HG02852 (cell line): ENCODE data around the gene PUM2.
"Not testable (repeated sequence)": the region's sequence is repeated elsewhere in the genome, so short reads cannot be mapped to it uniquely, and the experiment has no call there.

Experiments
- ATAC-seq: cut with Tn5 transposase; IDR thresholded peaks from one replicate; pipeline ENCODE4 v1.9.1; 2021; ENCODE audit warnings: mild to moderate bottlenecking, moderate library complexity; ENCODE audit not compliant: unreplicated experiment

Gene PUM2, protein sequence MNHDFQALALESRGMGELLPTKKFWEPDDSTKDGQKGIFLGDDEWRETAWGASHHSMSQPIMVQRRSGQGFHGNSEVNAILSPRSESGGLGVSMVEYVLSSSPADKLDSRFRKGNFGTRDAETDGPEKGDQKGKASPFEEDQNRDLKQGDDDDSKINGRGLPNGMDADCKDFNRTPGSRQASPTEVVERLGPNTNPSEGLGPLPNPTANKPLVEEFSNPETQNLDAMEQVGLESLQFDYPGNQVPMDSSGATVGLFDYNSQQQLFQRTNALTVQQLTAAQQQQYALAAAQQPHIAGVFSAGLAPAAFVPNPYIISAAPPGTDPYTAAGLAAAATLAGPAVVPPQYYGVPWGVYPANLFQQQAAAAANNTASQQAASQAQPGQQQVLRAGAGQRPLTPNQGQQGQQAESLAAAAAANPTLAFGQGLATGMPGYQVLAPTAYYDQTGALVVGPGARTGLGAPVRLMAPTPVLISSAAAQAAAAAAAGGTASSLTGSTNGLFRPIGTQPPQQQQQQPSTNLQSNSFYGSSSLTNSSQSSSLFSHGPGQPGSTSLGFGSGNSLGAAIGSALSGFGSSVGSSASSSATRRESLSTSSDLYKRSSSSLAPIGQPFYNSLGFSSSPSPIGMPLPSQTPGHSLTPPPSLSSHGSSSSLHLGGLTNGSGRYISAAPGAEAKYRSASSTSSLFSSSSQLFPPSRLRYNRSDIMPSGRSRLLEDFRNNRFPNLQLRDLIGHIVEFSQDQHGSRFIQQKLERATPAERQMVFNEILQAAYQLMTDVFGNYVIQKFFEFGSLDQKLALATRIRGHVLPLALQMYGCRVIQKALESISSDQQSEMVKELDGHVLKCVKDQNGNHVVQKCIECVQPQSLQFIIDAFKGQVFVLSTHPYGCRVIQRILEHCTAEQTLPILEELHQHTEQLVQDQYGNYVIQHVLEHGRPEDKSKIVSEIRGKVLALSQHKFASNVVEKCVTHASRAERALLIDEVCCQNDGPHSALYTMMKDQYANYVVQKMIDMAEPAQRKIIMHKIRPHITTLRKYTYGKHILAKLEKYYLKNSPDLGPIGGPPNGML

DNA sequence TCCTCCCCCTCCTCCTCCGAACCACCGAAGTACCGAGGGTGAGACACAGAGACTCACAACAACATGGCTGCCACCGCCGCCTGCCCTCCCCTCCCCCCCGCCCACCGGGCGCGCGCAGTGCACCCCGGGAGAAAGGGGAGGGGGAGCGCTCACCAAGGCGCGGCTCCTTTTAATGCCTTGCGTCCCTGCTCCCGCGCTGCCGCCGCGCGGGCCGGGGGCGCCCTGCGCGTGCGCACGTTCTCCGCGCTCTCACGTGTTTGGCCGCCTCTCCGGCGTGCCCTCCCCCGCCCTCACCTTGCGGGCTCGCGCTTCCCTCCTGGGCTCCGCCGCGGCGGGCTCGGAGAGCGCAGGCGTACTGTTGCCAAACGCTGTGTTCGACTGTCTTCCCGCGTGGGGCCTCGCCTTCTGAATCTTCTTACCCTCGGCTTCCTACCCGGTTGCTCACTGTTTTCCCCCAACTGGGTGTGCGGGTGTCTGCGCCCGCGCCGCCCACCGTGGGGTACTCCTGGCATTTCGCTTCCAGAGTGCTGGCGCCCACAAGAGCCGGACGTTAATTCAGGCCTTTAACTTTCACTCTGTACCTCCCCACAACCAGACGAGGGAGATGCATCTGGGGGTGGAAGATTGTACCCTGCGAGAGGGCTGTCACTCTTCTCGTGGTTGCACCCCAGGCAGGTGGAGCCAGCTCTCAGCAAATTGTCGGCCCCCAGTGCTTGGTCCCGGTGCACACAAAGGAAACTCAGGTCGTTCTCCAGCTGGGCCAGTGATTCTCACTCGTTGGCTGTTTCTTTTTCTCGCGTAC, at the start of gene PUM2:
TSS of gene PUM2 (minus strand) at position 92 of the 802 bp plus-strand sequence. CDS start 23,484 bp downstream, outside the sequence.
- peak; percentile 79 for ATAC-seq

DNA sequence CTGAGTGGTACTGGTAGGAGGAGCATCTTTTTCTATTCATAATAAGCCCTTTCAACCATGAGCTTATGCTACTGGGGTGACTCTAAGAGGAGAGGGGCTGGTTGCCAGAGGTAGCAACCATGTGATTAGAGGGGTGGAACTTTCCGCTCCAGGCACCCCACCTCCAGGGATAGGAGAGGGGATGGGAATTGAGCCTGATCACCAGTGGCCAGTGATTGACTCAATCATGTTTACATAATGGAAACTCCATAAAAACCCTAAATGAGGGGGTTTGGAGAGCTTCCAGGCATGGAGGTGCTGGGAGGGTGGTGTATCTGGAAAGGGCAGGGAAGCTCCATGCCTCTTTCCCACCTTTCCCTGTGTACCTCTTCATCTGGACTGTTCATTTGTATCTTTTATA, 49.7 kb upstream of the PUM2 start:
- ATAC-seq, result no peak

DNA sequence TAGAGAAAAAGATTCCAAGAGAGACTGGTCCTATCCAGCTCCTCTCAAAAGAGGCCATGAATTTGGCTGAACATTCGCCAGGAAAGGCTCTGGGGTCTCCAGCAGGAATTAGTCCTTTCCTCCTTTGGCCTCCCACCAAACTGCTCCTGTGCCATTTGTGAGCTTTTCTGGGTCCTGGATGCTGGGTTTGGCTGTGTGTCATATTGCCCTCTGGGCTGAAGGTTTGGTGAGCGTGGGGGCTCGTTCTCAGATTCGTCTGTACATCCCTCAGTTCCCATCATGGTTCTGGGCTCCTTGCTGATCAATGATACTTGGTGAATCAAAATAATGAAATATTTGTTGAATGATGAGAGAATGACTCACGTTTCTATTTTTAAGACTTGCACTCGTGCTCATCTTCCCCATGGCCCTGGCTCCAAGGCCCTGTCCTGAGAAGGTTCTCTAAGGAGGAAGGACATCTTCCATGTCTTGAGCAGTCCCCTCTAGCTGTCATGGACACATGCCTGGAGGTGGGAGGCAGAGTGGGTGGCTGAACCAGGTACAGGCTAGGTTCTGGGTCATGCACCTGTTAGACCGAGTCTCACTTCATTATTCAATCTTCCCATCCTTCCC, 48.4 kb upstream of the PUM2 start:
- no peak for ATAC-seq

DNA sequence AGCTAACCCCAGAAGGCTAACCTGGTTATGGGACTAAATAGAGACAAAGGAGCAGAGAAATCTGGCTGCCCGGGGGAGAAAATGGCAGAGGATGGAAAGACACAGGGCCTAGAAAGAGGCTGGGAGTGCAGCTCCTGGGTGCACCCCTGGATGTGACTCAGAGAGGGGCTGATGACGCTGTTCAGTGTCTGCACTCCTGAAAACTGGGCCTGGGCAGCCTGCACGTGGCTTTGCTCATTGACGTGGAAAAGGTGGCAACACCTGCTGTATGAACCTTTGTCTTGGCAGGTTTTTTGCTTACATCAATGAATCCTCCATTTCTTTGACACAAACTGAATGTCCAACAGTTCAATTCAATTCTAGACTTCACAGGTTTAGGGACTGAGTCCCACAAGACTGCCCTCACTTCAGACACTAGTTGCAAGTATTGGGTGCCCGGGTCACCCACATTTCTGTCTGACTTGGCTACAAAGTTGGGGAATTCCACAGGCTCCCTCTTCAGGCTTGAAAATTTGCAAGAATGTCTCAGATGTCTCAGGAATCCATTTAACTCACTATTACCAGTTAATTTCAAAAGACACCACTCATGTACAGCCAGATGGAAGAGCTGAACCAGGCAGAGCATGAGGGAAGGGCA, 47.3 kb upstream of the PUM2 start:
- no peak for ATAC-seq

DNA sequence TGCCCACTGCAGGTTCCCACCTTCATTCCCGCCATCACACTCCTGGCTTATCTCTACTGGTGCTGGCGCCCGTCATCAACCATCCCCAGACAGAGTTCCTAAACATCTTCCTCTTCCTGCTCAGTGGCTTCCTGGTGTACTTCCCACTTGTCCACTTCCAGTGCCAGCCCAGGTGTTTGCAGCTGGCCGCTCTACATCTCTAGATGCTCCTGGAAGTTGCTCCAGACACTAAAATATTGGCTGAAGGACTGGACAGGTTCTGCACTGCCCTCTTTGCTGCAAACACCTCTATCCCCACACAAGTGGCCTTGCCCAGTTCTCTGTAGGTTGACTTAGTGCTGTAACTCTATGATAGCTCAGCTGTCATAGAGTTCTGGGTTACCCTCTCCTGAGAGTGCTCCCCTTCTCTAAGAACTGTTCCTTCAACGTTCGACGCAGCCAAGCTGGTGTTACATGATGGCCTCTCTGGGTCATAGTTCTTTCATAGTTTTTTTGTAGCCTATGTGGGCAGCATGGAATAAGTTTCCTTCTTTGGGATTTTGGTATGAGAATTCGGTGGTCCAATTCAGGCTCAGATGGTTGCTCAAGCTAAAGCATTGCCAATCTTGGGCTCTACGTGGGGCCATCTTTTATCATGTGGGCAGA, 45.8 kb upstream of the PUM2 start:
- ATAC-seq, result no peak

DNA sequence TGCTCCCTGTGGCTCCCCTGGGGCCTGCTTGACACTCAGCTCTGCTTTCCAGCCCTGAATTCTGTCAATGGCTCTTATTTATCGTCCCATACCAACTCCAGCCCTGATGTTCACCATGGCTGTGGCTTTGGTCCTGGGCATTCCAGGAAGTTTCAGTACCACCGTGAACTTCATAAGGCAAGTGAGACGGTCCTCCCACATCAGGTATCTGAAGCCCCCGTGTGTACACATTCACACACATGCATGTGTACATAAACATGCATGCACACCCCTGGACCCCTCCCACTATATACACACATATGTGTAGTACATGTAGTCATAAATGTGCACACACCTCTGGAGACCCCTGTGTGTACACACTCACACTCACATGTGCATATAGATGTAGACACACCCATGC, 43.3 kb upstream of the PUM2 start:
- no peak for ATAC-seq

DNA sequence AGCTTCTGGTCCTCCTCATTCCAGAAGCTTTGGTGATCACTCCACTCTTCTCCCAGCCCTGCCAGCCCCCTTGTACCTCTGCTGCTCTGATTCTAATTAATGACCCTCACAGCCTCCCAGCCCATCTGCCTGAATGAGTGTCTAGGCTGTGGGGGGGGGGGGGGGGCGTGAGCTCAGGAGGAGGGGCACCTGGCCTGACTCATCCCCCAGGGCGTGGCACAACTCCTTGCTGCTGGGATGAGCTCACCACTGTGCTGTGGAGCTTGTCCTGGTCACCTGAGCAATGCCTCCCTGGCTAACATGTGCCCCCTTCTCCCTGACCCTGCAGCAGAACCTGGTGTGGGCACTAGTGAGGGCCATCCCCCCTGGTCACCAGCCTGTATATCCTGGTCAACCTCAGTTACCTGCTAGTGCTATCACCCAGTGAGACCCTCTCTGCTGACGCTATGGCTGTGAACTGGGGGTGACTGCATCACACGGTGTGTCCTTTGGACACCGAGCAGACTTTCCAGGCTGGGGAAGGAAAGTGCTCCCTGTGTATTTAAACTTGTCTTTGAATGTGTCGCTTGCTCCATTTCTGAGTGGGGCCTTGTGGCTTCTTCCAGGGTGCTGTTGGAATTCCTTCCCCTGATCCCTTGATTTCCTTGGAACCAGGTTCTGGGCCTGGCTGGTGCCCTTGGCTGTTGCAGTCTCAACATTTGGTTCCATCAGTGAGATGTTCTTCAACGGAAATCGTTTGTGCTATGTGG, 41.5 kb upstream of the PUM2 start:
- ATAC-seq, result no peak

DNA sequence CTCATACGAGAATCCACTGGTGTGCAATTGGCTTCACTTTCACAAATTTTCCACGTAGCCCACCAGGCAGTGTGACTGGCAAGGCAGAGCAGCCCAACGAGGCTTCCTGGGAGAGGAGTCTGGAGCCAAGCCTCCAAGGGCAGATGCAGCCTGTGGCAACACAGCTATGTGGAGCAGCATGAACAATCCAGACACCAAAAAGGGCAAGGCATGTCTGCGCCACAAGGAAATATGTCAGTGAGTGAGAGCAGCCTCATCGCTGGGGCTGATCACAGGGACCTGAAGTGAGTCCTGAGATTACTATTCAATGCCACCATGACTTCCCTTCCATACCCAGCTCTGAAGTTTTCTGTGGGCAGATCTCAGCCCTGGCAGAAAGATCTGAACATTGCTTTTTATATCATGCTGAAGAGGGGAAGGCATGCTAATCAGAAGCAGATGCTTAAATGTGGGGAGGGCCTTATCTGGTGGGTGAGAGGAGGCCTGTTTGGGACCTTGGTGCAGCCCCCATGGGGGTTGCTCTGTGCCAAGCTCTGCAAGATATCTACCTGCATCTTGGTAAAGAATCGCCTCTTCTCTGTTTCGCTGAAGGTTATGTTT, 40.0 kb upstream of the PUM2 start:
- ATAC-seq, result no peak

DNA sequence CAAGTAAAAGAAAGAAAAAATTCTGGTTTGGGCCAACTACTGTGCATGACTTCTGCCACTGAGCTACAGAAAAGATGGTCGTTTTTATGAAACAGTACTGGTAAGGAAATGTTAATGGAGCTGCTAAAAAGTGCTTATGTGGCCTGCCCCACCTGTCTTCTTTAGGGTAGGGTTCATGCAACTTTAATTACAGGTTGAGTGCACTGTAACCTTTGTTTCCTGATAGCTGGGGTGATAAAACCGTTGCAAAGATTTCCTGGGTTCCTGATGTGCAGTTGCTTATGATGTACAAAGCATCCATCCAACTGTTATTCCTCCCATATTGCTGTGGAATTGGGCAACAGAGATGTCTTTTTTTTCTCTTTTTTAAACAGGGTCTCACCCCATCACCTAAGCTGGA, 34.3 kb upstream of the PUM2 start:
- ATAC-seq, result no peak

DNA sequence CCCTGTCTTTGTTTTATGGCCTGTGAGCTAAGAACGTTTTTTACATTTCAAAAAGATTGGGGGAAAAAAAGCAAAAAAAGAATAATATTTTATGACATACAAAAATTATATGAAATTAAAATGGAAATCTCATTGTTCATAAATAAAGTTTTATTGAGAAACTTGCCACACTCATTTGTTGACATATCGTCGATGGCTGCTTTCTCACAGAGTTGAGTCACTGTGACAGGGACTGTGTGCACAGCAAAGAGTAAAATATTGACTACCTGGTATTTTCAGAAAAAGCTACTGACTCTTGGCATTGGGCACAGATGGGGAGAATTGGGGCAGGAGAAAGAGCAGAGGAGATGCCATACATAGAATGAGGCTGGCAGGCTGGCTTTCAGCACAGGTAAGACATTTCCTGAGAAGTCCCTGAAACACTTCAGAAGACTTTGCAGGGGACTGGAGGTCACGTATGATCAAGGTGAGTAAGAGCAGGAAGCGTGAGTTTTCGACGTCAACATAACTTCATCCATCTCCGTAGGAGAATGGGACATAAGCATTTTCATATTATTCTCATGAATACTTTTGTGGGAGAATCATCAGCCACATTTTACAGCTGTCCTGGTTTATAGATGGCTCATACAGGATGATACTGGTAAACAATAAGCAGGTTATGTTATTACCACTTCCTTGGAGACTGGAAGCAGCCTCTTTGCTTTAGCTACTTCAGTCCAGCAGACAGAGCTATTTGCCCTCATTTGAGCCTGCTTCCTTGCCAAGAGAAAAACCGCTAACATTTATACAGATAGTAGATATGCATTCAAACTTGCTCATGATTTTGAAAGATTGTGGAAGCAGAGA, 32.5 kb upstream of the PUM2 start:
- no peak for ATAC-seq

DNA sequence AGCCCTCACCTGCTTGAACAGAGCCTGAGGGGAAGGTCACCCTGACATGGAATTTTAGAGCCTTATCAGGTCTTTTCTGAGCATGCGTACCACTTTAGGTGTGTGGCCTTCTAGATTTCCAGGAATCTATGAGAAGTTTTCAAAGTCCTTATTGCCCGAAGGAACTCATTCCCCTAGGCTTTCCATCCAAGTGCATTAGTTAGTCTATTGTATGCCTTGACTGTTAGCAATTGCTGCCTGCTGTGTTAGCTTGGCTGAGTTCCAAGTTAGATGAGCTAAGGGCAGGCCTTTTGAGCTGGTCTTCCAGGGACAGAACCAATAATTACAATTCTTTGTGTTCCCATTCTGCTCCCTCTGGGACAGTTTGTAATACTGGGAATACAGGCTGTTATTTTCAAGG, 30.8 kb upstream of the PUM2 start:
- no peak for ATAC-seq

DNA sequence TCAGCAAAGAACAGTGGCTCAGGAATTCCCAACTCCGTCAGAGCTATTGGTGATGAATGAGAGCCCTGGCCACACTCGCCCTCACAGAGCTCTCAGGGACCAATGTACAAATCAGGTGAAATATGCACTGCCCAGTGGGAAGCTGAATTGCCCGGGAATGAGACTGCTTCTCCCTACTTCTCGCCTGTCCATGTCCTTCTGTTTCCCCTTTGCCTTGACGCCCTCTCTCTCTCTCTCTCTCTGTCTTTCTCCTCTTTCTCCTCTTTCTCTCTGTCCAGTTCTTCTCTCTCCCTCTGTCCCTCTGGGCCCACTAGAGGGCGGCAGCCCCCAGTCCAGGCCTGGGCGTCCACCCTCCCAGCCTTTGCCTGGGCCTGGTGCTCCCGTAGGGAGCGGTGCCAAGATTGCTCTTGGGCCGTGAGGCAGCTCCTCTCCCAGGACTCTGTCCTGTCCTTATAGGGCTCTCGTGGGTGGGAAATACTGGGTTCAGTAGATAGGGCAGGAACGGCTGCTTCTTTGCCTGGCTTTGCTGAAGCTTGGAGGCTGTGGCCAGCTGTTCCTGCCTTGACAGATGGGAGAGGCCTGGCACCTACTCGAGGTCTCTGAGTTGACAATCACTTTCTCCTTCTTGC, 28.4 kb upstream of the PUM2 start:
- ATAC-seq, result no peak

DNA sequence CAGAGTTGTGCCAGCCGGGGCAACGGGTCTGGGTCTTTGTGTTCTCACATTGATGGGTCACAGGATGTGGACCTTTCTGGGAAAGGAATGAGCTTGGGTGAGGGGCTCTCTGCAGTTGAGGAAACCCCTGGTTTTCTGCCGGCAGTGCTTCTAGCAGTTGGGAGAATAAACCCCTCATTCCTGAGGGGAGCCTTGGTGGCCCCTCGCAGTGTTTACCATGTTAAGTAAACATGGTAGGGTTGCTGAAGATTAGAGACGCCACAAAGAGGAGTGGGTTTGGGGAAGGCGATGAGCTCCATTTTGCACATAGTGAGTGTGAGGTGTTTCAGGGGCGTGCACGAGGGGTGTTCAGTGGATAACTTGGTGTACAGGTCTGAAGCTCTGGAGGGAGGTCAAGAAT, 27.7 kb upstream of the PUM2 start:
- ATAC-seq, result no peak

DNA sequence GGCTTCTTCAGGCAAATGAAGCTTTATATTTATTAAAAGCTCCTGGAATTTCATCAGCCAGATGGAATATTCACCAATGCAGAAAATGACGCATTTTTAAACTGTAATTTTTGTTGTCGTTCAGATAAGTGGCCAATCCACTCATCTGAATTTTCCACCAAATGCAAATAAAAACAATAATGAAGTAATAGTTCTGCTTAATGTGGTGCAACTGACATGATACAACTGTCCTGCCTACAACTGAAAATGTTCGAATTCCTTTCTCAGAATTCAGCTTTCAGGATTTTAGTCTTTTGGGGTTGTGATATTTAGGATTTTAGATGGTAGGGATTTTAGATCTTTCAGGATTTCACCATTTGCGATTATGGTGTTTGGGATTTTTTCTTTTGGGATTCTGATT, 27.1 kb upstream of the PUM2 start:
- ATAC-seq, result no peak

DNA sequence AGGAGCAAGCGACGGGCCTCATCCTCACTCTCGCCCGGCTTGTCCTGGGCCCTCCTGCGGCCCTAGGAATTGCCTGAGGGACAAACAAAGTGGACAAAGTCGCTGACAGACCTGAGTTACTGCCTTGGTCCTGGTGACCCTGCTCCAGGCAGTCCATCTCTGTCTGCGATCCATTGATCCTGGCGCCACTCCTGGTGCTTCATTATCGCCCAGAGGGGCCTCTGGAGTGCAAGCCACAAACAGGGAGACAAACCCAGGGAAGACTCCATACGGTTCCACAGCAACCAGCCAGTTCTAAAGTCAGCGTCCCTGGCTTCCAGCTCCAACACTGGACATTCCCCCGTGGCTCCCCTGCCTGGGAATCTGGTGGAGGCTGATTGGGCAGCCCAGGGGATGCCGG, 24.3 kb upstream of the PUM2 start:
- not testable (repeated sequence) for ATAC-seq

DNA sequence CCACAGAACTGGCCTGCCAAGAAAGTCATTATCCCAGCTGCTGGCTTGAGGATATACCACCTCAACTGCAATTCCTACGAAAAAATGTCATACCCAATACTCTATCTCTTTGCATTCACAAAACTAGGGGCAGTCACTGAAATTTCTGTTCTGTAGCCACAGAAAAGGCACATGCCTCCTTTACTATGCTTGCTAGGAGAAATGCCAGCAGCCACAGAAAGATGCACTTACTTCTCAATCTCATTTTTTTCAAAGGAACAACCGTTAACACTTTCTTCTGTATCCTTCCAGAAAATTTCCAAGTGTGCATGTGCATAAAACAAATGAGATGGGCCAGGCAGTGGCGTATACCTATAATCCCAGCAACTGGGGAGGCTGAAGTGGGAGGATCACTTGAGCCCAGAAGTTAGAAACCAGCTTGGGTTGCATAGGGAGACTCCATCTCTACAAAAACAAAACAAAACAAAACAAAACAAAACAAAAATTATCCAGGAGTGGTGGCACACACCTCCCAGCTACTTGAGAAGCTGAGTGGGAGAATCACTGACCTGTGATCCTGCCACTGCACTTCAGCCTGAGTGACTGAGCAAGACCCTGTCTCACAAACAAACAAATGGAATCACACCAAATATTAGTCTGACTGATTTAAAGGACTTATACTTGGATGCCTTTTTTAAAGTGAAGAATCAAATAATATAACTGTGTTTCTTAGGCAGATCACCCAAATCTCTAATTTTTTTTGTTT, 22.4 kb upstream of the PUM2 start:
- no peak for ATAC-seq
